Stimulated activated CD8-positive, alpha-beta memory T cell treated with anti-CD3 and anti-CD28 coated beads, Interleukin-15, amount 100 ng/mL, for 48 hours (primary cell): ENCODE measurements around the gene SORL1-AS1.

Experiments used
- DNase-seq, 2 donors: peaks; one replicate each; pipeline ENCODE4 v3.0.0-alpha.2; 2020; ENCODE audit warnings: low read depth in 2 of 2

The SORL1-AS1 gene

DNA sequence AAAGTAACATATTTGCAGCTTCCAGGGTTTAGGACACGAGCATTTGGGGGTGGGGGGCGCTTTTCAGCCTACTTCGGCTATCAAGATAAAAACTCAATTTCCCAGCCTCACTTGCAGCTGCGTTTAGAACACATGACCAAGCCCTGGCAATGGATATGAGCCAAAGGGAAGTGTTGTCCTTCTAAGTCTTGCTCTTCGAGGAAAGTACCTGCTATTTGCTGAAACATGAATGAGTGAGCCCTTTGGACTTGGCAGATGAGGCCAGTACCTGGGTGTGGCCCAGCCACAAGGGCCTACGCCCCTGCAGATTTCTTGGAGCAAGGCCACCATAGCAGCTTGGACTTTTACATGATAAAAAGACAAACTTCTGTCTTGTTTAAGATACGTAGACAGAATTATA, 60.9 kb downstream of the SORL1-AS1 start:
- no peak for DNase-seq

DNA sequence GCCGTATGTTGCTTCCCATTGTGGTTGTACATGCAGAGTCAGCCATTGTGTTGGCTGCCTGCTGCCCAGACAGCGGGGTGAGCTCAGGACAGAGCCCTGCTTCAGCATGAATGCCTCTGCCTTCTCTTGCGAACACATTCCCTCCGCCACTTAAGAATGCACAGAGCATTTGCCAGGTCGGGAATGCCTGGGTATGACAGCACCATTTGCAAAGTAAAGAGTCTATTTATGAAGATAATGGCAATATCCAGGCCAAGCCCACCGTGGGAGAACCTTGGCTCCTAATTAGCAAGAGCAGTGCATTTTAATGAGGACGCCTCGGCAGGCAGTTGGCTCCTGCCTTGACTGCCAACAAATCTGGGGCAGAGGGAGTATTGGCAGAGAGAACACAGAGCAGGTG, 63.1 kb downstream of the SORL1-AS1 start:
- no peak for DNase-seq
